ENCODE results near the gene P2RX7. TPM values are rescaled to one million over a fixed set of nuclear protein-coding genes. Genes with fewer than 3 reads are reported as not detected.

P2RX7 gene
- total and polyA plus RNA-seq, 7 donors: 0.60 to 8.0 (median 3.9) TPM

- no peaks in the 10 kb centered on the region for H3K27me3 ChIP-seq
- TF ChIP-seq EP300 (IDR thresholded peaks at IDR 0.05) (no peak), POLR2AphosphoS5 (IDR thresholded peaks at IDR 0.05) (no peak), POLR2A (IDR thresholded peaks at IDR 0.05) (no peak)
- TF ChIP-seq, protein P1, sequence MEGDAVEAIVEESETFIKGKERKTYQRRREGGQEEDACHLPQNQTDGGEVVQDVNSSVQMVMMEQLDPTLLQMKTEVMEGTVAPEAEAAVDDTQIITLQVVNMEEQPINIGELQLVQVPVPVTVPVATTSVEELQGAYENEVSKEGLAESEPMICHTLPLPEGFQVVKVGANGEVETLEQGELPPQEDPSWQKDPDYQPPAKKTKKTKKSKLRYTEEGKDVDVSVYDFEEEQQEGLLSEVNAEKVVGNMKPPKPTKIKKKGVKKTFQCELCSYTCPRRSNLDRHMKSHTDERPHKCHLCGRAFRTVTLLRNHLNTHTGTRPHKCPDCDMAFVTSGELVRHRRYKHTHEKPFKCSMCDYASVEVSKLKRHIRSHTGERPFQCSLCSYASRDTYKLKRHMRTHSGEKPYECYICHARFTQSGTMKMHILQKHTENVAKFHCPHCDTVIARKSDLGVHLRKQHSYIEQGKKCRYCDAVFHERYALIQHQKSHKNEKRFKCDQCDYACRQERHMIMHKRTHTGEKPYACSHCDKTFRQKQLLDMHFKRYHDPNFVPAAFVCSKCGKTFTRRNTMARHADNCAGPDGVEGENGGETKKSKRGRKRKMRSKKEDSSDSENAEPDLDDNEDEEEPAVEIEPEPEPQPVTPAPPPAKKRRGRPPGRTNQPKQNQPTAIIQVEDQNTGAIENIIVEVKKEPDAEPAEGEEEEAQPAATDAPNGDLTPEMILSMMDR (IDR thresholded peaks at IDR 0.05): no peak
Observed at GRCh38 chr12:121189131-121189530, 56.5 kb downstream of the P2RX7 start.

DNA sequence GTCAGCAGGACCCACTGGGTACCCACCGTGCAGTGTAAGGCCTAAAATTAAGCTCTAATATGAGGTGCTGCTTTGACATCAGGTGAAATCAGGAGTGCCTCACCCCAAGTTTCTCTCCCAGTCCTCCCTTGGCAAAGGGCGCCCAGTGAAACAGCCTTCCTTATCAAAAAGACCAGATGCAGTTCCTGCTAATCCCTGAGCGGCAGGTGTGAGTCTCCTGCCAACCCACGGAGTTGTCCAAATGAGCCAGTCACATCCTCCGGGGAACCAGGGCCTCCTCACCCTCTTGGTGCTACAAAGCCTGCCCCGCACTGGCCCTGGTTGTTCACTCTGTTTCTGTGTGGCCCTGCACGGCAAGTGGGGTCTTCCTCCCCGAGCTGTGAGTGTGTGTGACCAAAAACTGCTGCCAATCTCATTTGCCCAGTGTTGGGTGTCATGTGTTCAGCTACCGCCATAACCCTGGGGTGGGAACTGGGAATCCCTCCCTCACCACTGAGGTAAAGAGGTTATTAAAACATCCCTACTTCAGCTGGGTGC lies 57.0 kb downstream of the P2RX7 start:
- peaks cover 0 to 4% (median under 1%) of the 10 kb centered on the region in 4 donors for H3K36me3 ChIP-seq
- no peak overlapping the region for H3K27ac ChIP-seq
- no peak for DNase-seq

More at GRCh38 chr12:121189131-121189530, 56.5 kb downstream of the P2RX7 start:
- H3K4me3 ChIP-seq: no peak overlapping the region
- intact Hi-C loops (cut with DNase I): no loop called here
- no peak for DNase-seq
- no peaks in the 10 kb centered on the region for H3K4me1 ChIP-seq
- WGBS, 2 donors: 94 to 97% methylated on average over 9 of the region's 9 CpGs
- no peaks in the 10 kb centered on the region for H3K9me3 ChIP-seq
- peaks cover 0 to 10% (median 5%) of the 10 kb centered on the region in 4 donors for H3K36me3 ChIP-seq
- no peak overlapping the region for H3K27ac ChIP-seq

DNA sequence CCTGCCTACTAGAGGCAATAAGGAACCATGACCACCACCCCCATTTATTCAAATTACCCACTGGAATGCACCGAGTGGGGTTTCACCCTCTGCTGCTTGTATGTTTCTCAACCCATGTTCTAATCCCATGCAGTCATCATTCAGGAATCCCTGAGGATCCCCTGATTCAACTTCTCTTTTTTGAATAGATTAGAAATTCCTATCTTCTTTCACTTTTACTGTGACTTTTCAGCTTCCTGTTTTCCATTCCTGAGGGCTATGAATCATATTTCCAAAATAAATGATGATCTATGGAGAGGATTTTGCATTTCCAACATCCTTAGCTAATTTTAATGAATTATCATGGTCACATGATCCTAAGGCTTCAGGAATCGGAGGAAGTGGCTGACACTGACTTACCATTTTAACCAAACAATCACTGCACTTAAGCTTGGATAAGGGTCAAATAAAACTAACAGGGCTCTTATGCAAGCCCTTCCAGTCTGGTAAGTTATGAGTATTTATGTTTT lies 57.9 kb downstream of the P2RX7 start:
- H3K27me3 ChIP-seq: no peaks in the 10 kb centered on the region
- 56 to 66% methylated on average over 2 of the region's 2 CpGs for WGBS, 2 donors

More for the DNA sequence above, 57.0 kb downstream of the P2RX7 start:
- no peak for TF ChIP-seq POLR2AphosphoS5 (IDR thresholded peaks at IDR 0.05)
- TF ChIP-seq, protein P1 (IDR thresholded peaks at IDR 0.05): no peak
- TF ChIP-seq POLR2A (IDR thresholded peaks at IDR 0.05): no peak
- no peak for TF ChIP-seq EP300 (IDR thresholded peaks at IDR 0.05)
- Histone ChIP-seq H3K4me3 (no peak overlapping the region), H3K9me3 (no peaks in the 10 kb centered on the region), H3K4me1 (no peaks in the 10 kb centered on the region), H3K27me3 (no peaks in the 10 kb centered on the region)
- WGBS, 2 donors: 81 to 88% methylated on average over 9 of the region's 9 CpGs
- intact Hi-C loops (cut with DNase I): no loop called here

DNA sequence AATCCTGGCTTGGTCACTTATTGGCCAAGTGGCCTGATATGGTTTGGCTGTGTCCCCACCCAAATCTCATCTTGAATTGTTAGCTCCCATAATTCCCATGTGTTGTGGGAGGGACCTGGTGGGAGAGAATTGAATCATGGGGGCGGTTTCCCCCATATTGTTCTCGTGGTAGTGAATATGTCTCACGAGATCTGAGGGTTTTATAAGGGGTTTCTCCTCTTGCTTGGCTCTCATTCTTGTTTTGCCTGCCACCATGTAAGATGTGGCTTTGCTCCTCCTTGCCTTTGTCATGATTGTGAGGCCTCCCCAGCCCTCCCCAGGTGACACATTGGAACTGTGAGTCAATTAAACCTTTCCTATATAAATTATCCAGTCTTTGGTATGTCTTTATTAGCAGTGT lies 58.5 kb downstream of the P2RX7 start:
- H3K36me3 ChIP-seq: no peaks in the 10 kb centered on the region
- TF ChIP-seq, protein P1 (IDR thresholded peaks at IDR 0.05): no peak
- TF ChIP-seq EP300 (IDR thresholded peaks at IDR 0.05) (no peak), POLR2A (IDR thresholded peaks at IDR 0.05) (no peak), POLR2AphosphoS5 (IDR thresholded peaks at IDR 0.05) (no peak)
- peak overlapping the region in 2 of 4 donors; percentile 39 to 42 for H3K27ac ChIP-seq
- no peak overlapping the region for H3K4me3 ChIP-seq
- WGBS, 2 donors: 76 to 90% methylated on average over 3 of the region's 3 CpGs
- no peaks in the 10 kb centered on the region for H3K27me3 ChIP-seq
- H3K9me3 ChIP-seq: no peaks in the 10 kb centered on the region
- H3K4me1 ChIP-seq: no peaks in the 10 kb centered on the region
- intact Hi-C loops (cut with DNase I): no loop called here
- DNase-seq: no peak

More for the DNA sequence above, 57.9 kb downstream of the P2RX7 start:
- no peak overlapping the region for H3K4me3 ChIP-seq
- intact Hi-C loops (cut with DNase I): no loop called here
- H3K4me1 ChIP-seq: no peaks in the 10 kb centered on the region
- peak in 1 of 4 donors; percentile 30 for TF ChIP-seq POLR2AphosphoS5 (IDR thresholded peaks at IDR 0.05)
- no peak for TF ChIP-seq POLR2A (IDR thresholded peaks at IDR 0.05)
- no peaks in the 10 kb centered on the region for H3K36me3 ChIP-seq
- peak overlapping the region in 2 of 4 donors; percentile 39 to 42 for H3K27ac ChIP-seq
- no peaks in the 10 kb centered on the region for H3K9me3 ChIP-seq
- DNase-seq: no peak

GRCh38 chr12:121196902-121197301 lies 64.2 kb downstream of the P2RX7 start:
- WGBS, 2 donors: 47 to 68% methylated on average over 6 of the region's 6 CpGs
- no peaks in the 10 kb centered on the region for H3K9me3 ChIP-seq
- TF ChIP-seq EP300 (IDR thresholded peaks at IDR 0.05): peak in 1 of 4 donors; percentile 12
- peak in 1 of 4 donors; percentile 17 for TF ChIP-seq POLR2AphosphoS5 (IDR thresholded peaks at IDR 0.05)
- TF ChIP-seq, protein P1 (IDR thresholded peaks at IDR 0.05): no peak
- no peak for TF ChIP-seq POLR2A (IDR thresholded peaks at IDR 0.05)
- no peaks in the 10 kb centered on the region for H3K27me3 ChIP-seq
- no peaks in the 10 kb centered on the region for H3K36me3 ChIP-seq
- no peak for DNase-seq
- H3K27ac ChIP-seq: no peak overlapping the region
- H3K4me1 ChIP-seq: no peaks in the 10 kb centered on the region
- intact Hi-C loops (cut with DNase I): loop anchor here (5.0 kb wide), 1 partner anchor 60 kb away; no protein-coding TSS in a partner anchor
- no peak overlapping the region for H3K4me3 ChIP-seq
